Amygdala (tissue), 56 donors: ENCODE measurements around the gene ERMARD.

Experiments
- DNase-seq, 56 donors: peaks; one replicate each; lab custom pipeline; 2025; lab: John Stamatoyannopoulos, UW

The ERMARD gene

DNA sequence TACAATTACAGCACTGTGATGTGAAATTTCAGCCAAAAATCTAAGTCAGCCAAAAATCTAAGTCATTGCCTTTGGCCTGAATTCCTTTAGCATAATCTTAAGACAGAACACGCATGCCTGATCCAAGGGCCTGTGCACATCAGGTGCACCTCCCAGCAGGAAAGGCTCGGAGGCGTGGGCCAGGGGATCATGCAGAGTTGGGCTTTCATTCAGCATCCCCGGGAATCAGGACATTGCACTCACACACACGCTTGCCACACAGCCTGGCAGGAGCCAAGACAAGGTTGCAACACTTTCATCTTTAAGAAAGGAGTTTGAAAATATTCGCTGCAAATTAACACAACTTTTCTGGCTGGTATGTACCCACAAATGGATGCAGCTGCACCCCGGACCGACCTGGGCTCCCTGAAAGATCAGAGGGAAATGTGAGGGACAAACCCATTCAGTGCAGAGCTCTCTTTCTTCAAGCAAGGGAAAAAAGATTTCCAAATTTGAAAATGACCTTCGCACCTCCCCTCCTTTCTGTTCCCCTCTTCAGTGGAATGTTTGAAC lies 48.8 kb downstream of the ERMARD start:
- no peak for DNase-seq

- peak in 28 of 56 donors; percentile 6 to 65 (median 35) for DNase-seq
These were observed 49.4 kb downstream of the ERMARD start for GRCh38 chr6:169800668-169801395.

DNA sequence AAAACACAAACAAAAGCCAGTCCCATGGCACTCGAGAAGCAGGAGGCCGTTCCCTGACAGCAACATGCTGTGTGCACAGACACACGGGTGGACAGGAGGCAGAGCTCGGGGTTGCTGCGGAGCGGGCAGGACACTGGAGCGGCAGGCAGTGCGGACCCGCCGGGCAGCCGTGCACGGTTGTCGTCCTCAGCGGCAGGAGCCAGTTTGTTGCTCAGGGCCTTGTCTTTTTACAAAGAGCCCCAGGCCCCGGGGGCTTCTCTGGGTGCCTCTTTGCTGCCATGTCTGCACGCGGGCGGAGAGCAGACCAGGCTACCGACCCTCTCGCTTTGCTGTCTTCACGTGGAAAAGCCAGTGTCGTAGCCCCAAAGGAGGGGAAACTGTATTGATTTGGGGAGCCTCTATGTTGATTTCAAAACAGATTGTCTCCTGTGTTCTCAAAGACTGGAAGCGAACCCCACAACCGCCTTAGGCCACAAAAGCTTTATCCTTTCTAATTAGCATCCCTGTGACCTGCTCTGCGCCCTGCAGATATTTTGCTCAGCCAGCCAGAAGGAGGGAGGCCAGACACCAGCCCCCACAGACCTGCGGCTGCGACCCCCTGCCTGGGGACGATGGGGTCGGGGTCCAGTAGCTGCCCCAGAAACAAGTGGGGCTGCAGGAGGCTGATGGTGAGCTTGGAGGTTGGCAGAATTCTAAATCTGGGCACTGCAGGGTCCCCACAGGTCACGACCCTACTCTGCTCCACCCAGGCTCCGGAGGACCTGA lies 50.2 kb downstream of the ERMARD start:
- no peak for DNase-seq

DNA sequence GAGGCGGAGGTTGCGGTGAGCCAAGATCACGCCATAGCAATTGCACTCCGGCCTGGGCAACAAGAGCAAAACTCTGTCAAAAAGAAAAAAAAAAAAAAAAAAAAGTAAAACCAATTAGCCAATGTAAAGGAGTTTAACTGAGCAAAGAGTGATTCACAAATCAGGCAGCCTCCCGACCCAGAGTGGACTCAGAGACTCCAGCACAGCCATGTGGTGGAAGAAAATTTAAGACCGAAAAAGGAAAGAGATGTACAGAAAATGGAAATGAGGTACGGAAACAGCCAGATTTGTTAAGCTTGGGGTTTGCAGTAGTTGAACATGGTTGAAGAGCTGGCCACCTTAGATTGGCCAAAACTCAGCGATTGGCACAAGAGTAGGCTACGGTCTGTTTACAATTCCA lies 51.4 kb downstream of the ERMARD start:
- no peak for DNase-seq

GRCh38 chr6:169803271-169803811 lies 51.9 kb downstream of the ERMARD start:
- DNase-seq: no peak

DNA sequence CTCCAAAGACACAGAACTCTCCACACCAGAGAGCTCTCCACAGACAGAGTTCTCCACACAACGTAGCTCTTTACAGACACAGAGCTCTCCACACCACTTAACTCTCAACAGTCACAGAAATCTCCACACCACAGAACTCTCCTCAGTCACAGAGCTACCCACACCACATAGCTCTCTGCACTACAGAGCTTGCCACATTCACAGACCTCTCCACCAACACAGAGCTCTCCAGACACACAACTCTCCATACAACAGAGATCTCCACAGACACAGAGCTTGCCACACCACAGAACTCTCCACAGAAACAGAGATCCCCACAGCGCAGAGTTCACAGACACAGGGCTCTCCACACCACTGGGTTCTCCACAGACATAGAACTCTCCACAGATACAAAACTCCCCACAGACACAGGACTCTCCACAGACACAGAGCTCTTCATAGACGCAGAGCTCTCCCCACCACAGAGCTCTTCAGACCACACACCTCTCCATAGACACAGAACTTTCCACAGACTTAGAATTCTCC lies 52.5 kb downstream of the ERMARD start:
- DNase-seq: no peak

- DNase-seq: no peak
These were observed 53.0 kb downstream of the ERMARD start for GRCh38 chr6:169804427-169804826.

- no peak for DNase-seq
These were observed 53.9 kb downstream of the ERMARD start for GRCh38 chr6:169805242-169805838.

- DNase-seq: no peak
These were observed 55.3 kb downstream of the ERMARD start for GRCh38 chr6:169806701-169807100.

GRCh38 chr6:169807229-169807628 lies 55.8 kb downstream of the ERMARD start:
- no peak for DNase-seq

DNA sequence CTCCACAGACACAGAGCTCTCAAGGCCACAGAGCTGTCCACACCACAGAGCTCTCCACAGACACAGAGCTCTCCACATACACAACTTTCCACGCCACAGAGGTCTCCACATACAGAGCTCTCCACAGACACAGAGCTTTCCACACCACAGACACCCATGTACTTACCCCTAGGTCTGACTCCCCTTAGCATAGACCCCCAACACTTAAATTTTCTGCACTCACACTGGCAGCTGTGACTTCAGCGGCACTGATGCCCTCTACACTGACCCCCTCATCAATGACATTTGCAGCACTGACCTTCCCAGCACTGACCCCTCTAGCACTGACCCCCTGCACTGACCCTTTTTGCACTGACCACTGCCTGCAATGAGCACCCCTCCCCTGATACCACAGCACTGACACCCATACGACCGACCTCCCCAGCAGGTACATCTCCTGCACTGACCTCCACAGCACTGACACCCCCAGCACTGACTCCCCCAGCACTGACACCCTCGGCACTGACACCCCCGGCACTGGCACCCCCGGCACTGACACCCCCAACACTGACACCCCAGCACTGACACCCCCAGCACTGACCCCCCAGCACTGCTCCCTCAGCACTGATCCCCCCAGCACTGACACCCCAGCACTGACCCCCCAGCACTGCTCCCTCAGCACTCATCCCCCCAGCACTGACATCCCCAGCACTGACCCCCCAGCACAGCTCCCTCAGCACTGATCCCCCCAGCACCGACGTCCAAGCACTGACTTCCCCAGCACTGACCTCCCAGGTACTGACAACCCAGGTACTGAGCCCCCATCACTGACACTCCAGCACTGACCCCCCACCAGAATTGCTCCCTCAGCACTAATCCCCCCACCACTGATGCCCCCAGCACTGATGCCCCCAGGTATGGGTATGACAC lies 56.5 kb downstream of the ERMARD start:
- no peak for DNase-seq

DNA sequence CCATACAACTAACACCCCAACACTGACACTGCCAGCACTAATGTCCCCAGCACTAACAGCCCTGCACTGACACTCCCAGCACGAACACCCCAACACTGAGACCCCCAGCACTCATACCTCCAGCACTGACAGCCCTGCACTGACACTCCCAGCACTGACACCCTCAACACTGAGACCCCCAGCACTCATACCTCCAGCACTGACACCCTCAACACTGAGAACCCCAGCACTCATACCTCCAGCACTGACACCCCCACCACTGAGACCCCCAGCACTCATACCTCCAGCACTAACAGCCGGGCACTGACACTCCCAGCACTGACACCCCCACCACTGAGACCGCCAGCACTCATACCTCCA lies 57.2 kb downstream of the ERMARD start:
- DNase-seq: no peak

DNA sequence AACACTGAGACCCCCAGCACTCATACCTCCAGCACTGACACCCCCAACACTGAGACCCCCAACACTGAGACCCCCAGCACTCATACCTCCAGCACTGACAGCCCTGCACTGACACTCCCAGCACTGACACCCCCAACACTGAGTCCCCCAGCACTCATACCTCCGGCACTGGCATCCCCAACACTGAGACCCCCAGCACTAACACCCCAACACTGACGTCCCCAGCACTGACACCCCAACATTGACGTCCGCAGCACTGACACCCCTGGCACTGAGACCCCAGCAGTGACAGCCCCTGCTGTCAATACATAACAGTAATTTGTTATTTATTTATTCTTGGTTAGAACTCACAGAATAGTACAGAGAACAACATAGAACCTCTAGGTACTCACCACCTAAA lies 58.0 kb downstream of the ERMARD start:
- no peak for DNase-seq

DNA sequence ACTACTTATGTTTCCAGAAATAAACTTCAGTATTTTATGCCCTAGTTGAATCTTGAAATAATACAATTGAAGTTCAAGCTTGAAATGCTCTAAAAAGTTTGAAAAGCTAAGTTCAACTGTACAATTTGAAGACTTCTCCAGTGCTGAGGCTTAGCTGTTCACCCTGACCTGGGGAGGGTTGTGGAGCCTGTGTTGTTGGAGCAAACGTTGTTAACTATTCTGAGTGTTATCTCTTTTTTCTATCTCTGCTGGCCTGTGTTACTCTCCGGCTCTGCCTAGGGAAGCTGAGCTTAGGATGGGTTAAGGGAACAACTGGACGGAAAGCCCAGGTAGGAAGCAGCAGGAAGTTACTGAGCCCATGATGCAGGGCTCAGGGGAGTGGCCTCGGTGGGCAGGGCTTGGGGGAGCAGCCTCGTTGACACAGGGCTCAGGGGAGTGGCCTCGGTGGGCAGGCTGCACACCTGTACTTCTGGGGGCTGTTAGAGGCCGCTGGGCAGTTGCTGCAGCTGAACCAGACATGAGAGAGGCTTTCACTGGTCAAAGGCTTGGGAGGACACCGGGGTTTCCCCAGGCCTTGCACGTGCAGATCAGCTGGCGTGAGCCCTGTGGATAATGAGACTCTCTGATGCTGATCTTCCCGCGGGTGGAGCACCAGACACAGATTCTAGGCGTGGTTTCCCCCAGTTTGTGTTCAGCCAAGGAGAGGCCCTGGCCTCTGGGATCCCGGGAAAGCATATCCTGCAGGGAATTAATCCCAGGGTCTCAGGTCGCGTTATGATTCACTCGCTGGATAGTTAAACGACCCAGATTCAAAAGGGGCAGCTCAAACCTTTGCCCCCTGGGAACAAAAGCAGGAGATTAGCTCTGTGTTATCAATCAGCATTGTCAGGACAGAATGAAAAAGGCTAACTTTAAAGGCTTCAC lies 58.9 kb downstream of the ERMARD start:
- DNase-seq: no peak

GRCh38 chr6:169811072-169811471 lies 59.6 kb downstream of the ERMARD start:
- no peak for DNase-seq

- no peak for DNase-seq
These were observed 60.3 kb downstream of the ERMARD start for GRCh38 chr6:169811521-169812256.

- no peak for DNase-seq
These were observed 60.8 kb downstream of the ERMARD start for GRCh38 chr6:169812257-169812644.

DNA sequence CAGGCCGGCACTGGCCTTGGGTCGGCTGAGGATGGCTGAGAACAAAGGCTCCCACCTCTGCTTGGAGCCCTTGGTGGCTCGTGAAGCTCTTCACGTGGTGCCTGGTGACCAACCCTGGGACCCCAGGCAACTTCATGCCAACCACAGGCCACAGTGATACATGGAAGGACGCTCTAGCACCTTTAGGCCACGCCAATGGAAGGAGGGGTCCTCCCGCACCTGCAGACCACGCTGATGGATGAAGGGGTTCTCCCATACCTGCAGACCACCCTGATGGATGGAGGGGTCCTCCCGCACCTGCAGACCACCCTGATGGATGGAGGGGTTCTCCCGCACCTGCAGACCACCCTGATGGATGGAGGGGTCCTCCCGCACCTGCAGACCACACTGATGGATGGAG lies 62.5 kb downstream of the ERMARD start:
- DNase-seq: no peak
